SK-N-SH (cell line): Measurements from ENCODE around the gene EPB41L2. TPM values are rescaled to one million over a fixed set of nuclear protein-coding genes. Genes with fewer than 3 reads are reported as not detected.
A peak's percentile ranks its signal among the peaks of the same experiment; 100 is the strongest.

Experiments
- CTCF ChIA-PET: fragments of 300-600, 350-600 bp; formaldehyde crosslinking; extraction: SDS; loops from one replicate; lab custom pipeline; 2021; lab: Yijun Ruan, JAX
- POLR2A ChIA-PET: fragments of 350-600 bp; sonication (Branson Sonifier 250); formaldehyde crosslinking; extraction: SDS; loops from one replicate; lab custom pipeline; 2020; ENCODE audit warnings: antibody characterized with exemption, inconsistent platforms; lab: Yijun Ruan, JAX
- DNase-seq: peaks from one replicate; pipeline ENCODE4 v3.0.0; 2012
- H2AFZ ChIP-seq: fragments of 200-600 bp; sonication (generic); 2 replicates; pipeline ENCODE4 v1.8.1; 2016; ENCODE audit warnings: antibody characterized with exemption, mild to moderate bottlenecking, low read depth
- H3F3A ChIP-seq: fragments of 200-600 bp; sonication (generic); replicated peaks from 2 replicates; pipeline ENCODE3; 2016; ENCODE audit warnings: antibody characterized with exemption, mild to moderate bottlenecking; ENCODE audit not compliant: insufficient read depth
- H3K27ac ChIP-seq, 2 experiments: fragments of 200-500 bp in 1 of 2; fragments of 200-600 bp in 1 of 2; sonication (Bioruptor generic) in 1 of 2; sonication (generic), shearing (Covaris generic) in 1 of 2; 2 replicates each; pipeline versions ENCODE4 v1.5.1 to v1.6.1; 2014 to 2016; ENCODE audit warnings: low read depth in 2 of 2, inconsistent platforms in 1 of 2, low read length in 1 of 2, mild to moderate bottlenecking in 1 of 2, mixed read lengths in 1 of 2
- H3K27me3 ChIP-seq: fragments of 200-600 bp; sonication (generic), shearing (Covaris generic); 2 replicates; pipeline ENCODE4 v1.6.1; 2016; ENCODE audit warnings: mixed run types; ENCODE audit not compliant: insufficient read depth
- H3K36me3 ChIP-seq, 2 experiments: fragments of 200-500 bp in 1 of 2; fragments of 200-600 bp in 1 of 2; sonication (Bioruptor generic) in 1 of 2; sonication (generic) in 1 of 2; replicated peaks in 1 of 2; 2 replicates each; pipeline versions ENCODE3 to v1.5.1; 2014 to 2016; ENCODE audit warnings: low read length in 1 of 2, mild to moderate bottlenecking in 1 of 2; ENCODE audit not compliant: insufficient read depth in 2 of 2, control insufficient read depth in 1 of 2
- H3K4me1 ChIP-seq, 2 experiments: fragments of 200-500 bp in 1 of 2; fragments of 200-600 bp in 1 of 2; sonication (Bioruptor generic) in 1 of 2; sonication (generic), shearing (Covaris generic) in 1 of 2; 2 replicates each; pipeline versions ENCODE4 v1.5.1 to v1.6.1; 2014 to 2016; ENCODE audit warnings: low read depth in 1 of 2, low read length in 1 of 2, mixed run types in 1 of 2; ENCODE audit not compliant: insufficient read depth in 2 of 2, control insufficient read depth in 1 of 2
- H3K4me2 ChIP-seq: fragments of 200-600 bp; sonication (generic), shearing (Covaris generic); 2 replicates; pipeline ENCODE4 v1.6.1; 2017; ENCODE audit warnings: mixed run types
- H3K4me3 ChIP-seq, 2 experiments: fragments of 200-500 bp in 1 of 2; fragments of 200-600 bp in 1 of 2; sonication (Bioruptor generic) in 1 of 2; sonication (generic), shearing (Covaris generic) in 1 of 2; 2 replicates each; pipeline versions ENCODE4 v1.5.1 to v1.8.1; 2014 to 2016; ENCODE audit warnings: low read depth in 2 of 2, inconsistent platforms in 1 of 2, low read length in 1 of 2, mild to moderate bottlenecking in 1 of 2, mixed read lengths in 1 of 2, moderate library complexity in 1 of 2
- H3K79me2 ChIP-seq: fragments of 200-600 bp; sonication (generic); 2 replicates; pipeline ENCODE4 v1.8.1; 2017; ENCODE audit warnings: mild to moderate bottlenecking; ENCODE audit not compliant: insufficient read depth
- H3K9ac ChIP-seq: fragments of 200-600 bp; sonication (generic); 2 replicates; pipeline ENCODE4 v1.6.1; 2017; ENCODE audit warnings: mixed run types
- H3K9me2 ChIP-seq: fragments of 200-600 bp; sonication (generic); 2 replicates; pipeline ENCODE4 v1.6.1; 2017; ENCODE audit warnings: mixed run types
- H3K9me3 ChIP-seq: fragments of 200-600 bp; sonication (generic); 2 replicates; pipeline ENCODE4 v1.6.1; 2017; ENCODE audit warnings: mixed run types, mild to moderate bottlenecking, moderate library complexity
- H4K20me1 ChIP-seq: fragments of 200-600 bp; sonication (generic); 2 replicates; pipeline ENCODE4 v1.6.1; 2017; ENCODE audit warnings: mild to moderate bottlenecking, mixed run types; ENCODE audit not compliant: insufficient read depth
- EP300 ChIP-seq, 2 experiments: IDR thresholded peaks; 2 replicates each; pipeline versions ENCODE4 v1.4.0 to v1.6.1; 2012; ENCODE audit warnings: borderline replicate concordance in 1 of 2, low read depth in 1 of 2, low read length in 1 of 2
- MXI1 ChIP-seq: IDR thresholded peaks from 2 replicates; pipeline ENCODE4 v1.6.1; 2012; ENCODE audit warnings: mild to moderate bottlenecking, low read depth, low read length, improper control_type of control experiment
- RAD21 ChIP-seq: IDR thresholded peaks from 2 replicates; pipeline ENCODE4 v1.6.1; 2012; ENCODE audit warnings: mild to moderate bottlenecking, low read length
- RCOR1 ChIP-seq: fragments of 150-350 bp; IDR thresholded peaks from 2 replicates; pipeline ENCODE4 v1.6.1; 2017; ENCODE audit warnings: antibody characterized with exemption, low read length
- SMC3 ChIP-seq: IDR thresholded peaks from 2 replicates; pipeline ENCODE4 v1.6.1; 2012; ENCODE audit warnings: low read depth, low read length, improper control_type of control experiment
- WGBS: methylation state at CpG from one replicate; pipeline ENCODE4 v1.1.6; 2017; ENCODE audit warnings: low lambda C conversion rate; 5-methylcytosine and 5-hydroxymethylcytosine counted together
- polyA plus RNA-seq, 3 experiments: library from polyadenylated mRNA; depleted of rRNA; stranded (reverse); fragments of >200 nt; gene quantifications; 2 replicates each; pipeline ENCODE4 v1.2.3, GENCODE V29; 2012
- TF ChIP-seq, protein P1 (sequence below): fragments of 200-600 bp; sonication (generic); IDR thresholded peaks from 2 replicates; pipeline ENCODE4 v1.6.1; 2017; ENCODE audit warnings: antibody characterized with exemption, mild to moderate bottlenecking, moderate library complexity

Gene EPB41L2
- polyA plus RNA-seq, 1 of the 3 experiments (the other 2 are of a cell fraction) = 1.4 TPM

DNA sequence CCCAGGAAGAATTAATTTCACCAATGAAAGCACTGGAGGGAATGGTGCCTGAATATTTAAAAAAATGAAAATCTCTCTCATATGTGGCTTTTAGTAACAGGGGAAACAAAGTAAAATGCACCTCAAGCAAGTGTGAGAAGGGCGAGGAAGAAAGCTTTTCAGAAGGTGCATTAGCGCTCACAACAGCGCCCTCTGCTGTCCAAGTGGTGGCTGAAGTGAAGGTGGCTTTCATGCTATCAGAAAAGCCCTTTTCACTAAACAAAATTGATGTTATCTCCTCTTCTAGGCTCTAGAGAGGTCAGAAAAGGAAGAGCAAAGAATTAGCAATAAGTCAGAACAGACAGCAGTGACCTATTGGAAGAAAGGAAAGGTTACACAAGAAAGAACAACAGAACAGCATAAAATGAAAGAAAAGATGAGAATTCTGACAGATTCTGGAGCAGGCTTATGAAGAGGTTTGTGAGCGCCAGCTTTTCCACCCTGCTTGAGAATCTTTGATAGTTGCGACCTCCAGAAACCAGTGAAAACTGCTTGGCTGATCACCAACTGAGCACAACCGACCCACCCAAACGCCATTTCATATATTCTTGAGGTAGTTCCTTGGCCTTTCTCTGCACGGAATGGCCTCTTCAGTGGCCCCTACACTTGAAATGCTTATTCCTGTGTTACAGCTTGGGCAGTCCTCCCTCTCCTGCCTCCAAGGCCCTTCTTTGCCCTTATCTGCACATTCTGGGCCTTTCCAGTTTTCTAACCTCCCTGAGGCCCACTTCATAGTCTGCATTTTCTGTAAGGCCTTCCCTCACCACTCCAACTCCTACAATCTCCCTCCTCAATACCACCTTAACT is 190.6 kb downstream of the EPB41L2 start:
- WGBS = 45% methylated on average over 7 of the region's 8 CpGs
- no peaks in the 10 kb centered on the region for H3K36me3 ChIP-seq
- CTCF ChIA-PET = interaction anchor here (0.9 to 3.4 kb wide), 23 partner anchors 8 to 1373 kb away, joined by 3 to 19 read pairs (median 4); no protein-coding TSS in a partner anchor

GRCh38 chr6:130870179-130870880 is 192.7 kb downstream of the EPB41L2 start:
- POLR2A ChIA-PET = no interaction called here
- no peaks in the 10 kb centered on the region for H4K20me1 ChIP-seq
- TF ChIP-seq, protein P1, sequence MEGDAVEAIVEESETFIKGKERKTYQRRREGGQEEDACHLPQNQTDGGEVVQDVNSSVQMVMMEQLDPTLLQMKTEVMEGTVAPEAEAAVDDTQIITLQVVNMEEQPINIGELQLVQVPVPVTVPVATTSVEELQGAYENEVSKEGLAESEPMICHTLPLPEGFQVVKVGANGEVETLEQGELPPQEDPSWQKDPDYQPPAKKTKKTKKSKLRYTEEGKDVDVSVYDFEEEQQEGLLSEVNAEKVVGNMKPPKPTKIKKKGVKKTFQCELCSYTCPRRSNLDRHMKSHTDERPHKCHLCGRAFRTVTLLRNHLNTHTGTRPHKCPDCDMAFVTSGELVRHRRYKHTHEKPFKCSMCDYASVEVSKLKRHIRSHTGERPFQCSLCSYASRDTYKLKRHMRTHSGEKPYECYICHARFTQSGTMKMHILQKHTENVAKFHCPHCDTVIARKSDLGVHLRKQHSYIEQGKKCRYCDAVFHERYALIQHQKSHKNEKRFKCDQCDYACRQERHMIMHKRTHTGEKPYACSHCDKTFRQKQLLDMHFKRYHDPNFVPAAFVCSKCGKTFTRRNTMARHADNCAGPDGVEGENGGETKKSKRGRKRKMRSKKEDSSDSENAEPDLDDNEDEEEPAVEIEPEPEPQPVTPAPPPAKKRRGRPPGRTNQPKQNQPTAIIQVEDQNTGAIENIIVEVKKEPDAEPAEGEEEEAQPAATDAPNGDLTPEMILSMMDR = no peak
- TF ChIP-seq EP300 (IDR thresholded peaks at IDR 0.05; ENCODE audit: borderline replicate concordance in 1 of 2, low read depth in 1 of 2, low read length in 1 of 2) (no peak), MXI1 (no peak), SMC3 (no peak)
- TF ChIP-seq, all 33 proteins: peak for 0
- no peak overlapping the region; the same call in 1 of the 2 replicates for H2AFZ ChIP-seq
- no peaks in the 10 kb centered on the region; the same call in 1 of the 2 replicates for H3K27me3 ChIP-seq
- H3K9me2 ChIP-seq = no peaks in the 10 kb centered on the region
- H3K4me3 ChIP-seq = no peak overlapping the region
- H3K9me3 ChIP-seq = no peaks in the 10 kb centered on the region
- no peak overlapping the region for H3K9ac ChIP-seq
- no peaks in the 10 kb centered on the region for H3K4me1 ChIP-seq
- 41% methylated on average over 9 of the region's 9 CpGs for WGBS
- no peaks in the 10 kb centered on the region for H3F3A ChIP-seq
- CTCF ChIA-PET = interaction anchor here (1.1 to 3.4 kb wide), 4 partner anchors 15 to 757 kb away, joined by 3 to 19 read pairs (median 10); partner anchors contain the start of gene MED23
- no peaks in the 10 kb centered on the region for H3K79me2 ChIP-seq
- H3K27ac ChIP-seq = no peak overlapping the region
- no peaks in the 10 kb centered on the region for H3K36me3 ChIP-seq
- DNase-seq = no peak
- no peak overlapping the region for H3K4me2 ChIP-seq

More for the DNA sequence above, 190.6 kb downstream of the EPB41L2 start:
- no peak overlapping the region for H2AFZ ChIP-seq
- peak overlapping the region in 1 of 2 experiments; percentile 24; a peak in 1 of 4 replicates for H3K4me3 ChIP-seq
- peak; percentile 62 for TF ChIP-seq RAD21
- TF ChIP-seq RCOR1 = no peak
- TF ChIP-seq SMC3 = peak; percentile 65
- TF ChIP-seq, protein P1 = peak; percentile 97
- no peaks in the 10 kb centered on the region; the same call in 1 of the 2 replicates for H3K27me3 ChIP-seq
- H3K4me1 ChIP-seq = no peaks in the 10 kb centered on the region
- no peaks in the 10 kb centered on the region for H3F3A ChIP-seq
- no peaks in the 10 kb centered on the region for H3K9me2 ChIP-seq
- H3K4me2 ChIP-seq = no peak overlapping the region
- H4K20me1 ChIP-seq = no peaks in the 10 kb centered on the region
- POLR2A ChIA-PET = no interaction called here
- peak; percentile 15 for DNase-seq
- no peak overlapping the region for H3K27ac ChIP-seq
- no peaks in the 10 kb centered on the region for H3K9me3 ChIP-seq
- no peak overlapping the region for H3K9ac ChIP-seq
- H3K79me2 ChIP-seq = no peaks in the 10 kb centered on the region
